Measurements from ENCODE around the gene NTMT1. TPM values are rescaled to one million over a fixed set of nuclear protein-coding genes. Genes with fewer than 3 reads are reported as not detected.

The NTMT1 gene
- total and polyA plus RNA-seq, 9 of the 15 experiments (the other 6 are each of a cell fraction or from before 2014, with no cell fraction given) = 42.1 to 116 (median 74.7) TPM

GRCh38 chr9:129595903-129596540 is 29.9 kb upstream of the NTMT1 start (continued):
- TF ChIP-seq MCM7 (IDR thresholded peaks at IDR 0.05) (no peak), FOXM1 (IDR thresholded peaks at IDR 0.05; ENCODE audit: low read depth) (peak; percentile 60; the same call in 1 of the 2 replicates), FOXM1 (CRISPR knock-in tag; IDR thresholded peaks at IDR 0.05; ENCODE audit: low read depth) (no peak), RFX1 (IDR thresholded peaks at IDR 0.05) (no peak), ZNF668 (CRISPR knock-in tag; IDR thresholded peaks at IDR 0.05) (peak; percentile 32; the same call in 1 of the 2 replicates), PYGO2 (tag; IDR thresholded peaks at IDR 0.05) (peak; percentile 86), EHMT2 (IDR thresholded peaks at IDR 0.05) (0 out of 2 replicates have a peak, but pooled peaks have one; percentile 15), AFF4 (CRISPR knock-in tag; IDR thresholded peaks at IDR 0.05) (no peak), SRSF9 (IDR thresholded peaks at IDR 0.05; ENCODE audit: borderline replicate concordance, low read depth, low read length) (no peak), XRCC4 (IDR thresholded peaks at IDR 0.05; ENCODE audit: extremely low read depth, insufficient read depth, insufficient read length) (no peak), ZBTB33 (CRISPR knock-in tag; IDR thresholded peaks at IDR 0.05) (peak; percentile 56; the same call in 1 of the 2 replicates), ZNF518B (CRISPR knock-in tag; IDR thresholded peaks at IDR 0.05) (no peak), HNRNPLL (IDR thresholded peaks at IDR 0.05; ENCODE audit: low read depth, low read length, poor library complexity, severe bottlenecking) (no peak), ASH1L (IDR thresholded peaks at IDR 0.05; ENCODE audit: borderline replicate concordance, low read depth, partially characterized antibody) (no peak), ETV6 (IDR thresholded peaks at IDR 0.05; ENCODE audit: borderline replicate concordance in 1 of 2, low read depth in 2 of 2, low read length in 1 of 2) (peak; percentile 76 to 94; a peak in 3 of 4 replicates), ETV6 (CRISPR knock-in tag; IDR thresholded peaks at IDR 0.05; ENCODE audit: borderline replicate concordance) (no peak)

Data from K562 (cell line).